ENCODE data around the gene GRAMD1B. TPM values are rescaled to one million over a fixed set of nuclear protein-coding genes. Genes with fewer than 3 reads are reported as not detected.
"Not testable (repeated sequence)": the region's sequence is repeated elsewhere in the genome, so short reads cannot be mapped to it uniquely, and the experiment has no call there.

Gene GRAMD1B
- total RNA-seq, 2 experiments from 2014 or later = 36.8 to 39.0 TPM

DNA sequence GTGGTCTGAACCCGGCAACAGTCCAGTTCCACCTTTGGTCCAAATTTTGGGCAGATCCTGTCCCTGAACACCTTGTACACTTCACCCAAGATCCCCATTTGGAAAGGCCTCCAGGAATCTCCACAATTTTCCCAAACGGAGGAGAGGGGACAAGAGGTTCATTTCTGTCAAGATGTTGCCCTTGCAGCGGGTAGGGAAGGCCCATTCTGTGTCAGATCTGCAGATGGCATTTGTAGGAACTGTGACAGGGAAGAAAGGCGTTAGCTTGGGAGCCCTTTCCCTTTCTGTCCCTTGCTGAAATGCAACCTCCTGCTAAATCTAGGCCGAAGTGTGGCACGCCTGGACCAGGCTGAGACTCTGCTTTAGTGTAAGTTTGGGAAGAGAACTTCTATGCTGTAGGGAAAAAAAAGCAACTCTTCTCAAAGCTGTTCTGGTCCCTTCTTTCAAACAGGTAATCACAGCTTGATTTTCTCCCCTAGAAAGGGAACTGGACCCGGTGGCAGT, 138.3 kb downstream of the GRAMD1B start:
- Mint-ChIP-seq H3K4me3 (no peak overlapping the region), H3K27ac (no peak overlapping the region), H3K36me3 (no peaks in the 10 kb centered on the region), H3K27me3 (no peaks in the 10 kb centered on the region), H3K4me1 (ENCODE audit: low read depth) (no peaks in the 10 kb centered on the region), H3K9me3 (no peaks in the 10 kb centered on the region)
- DNase-seq = no peak
- intact Hi-C loops (cut with micrococcal nuclease) = no loop called here
- ChIA-PET POLR2A (no interaction called here), CTCF (interaction anchor here (0.9 to 1.3 kb wide), 3 partner anchors 12 to 13 kb away, joined by 3 to 4 read pairs (median 3); no protein-coding TSS in a partner anchor)

DNA sequence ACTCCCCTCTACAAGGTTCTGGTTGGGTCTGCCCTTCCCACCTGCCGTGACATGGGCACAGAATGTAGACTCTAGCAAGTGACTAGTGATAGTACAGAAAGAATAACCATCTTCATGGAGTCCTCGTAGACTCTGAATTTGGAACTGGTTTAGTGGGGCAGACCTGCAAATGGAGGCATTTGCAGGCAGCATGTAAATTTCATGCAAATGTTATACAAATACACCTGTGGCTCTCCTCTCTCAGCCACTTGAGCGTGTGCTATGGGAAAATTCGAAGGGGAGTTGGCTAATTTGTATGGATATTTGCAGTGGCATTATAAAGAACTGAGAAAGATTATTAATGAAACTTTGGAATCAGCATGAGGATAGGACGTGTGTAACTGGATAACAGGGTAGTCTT, 139.3 kb downstream of the GRAMD1B start:
- no peak for DNase-seq
- intact Hi-C loops (cut with micrococcal nuclease) = no loop called here
- no peaks in the 10 kb centered on the region for H3K9me3 Mint-ChIP-seq

DNA sequence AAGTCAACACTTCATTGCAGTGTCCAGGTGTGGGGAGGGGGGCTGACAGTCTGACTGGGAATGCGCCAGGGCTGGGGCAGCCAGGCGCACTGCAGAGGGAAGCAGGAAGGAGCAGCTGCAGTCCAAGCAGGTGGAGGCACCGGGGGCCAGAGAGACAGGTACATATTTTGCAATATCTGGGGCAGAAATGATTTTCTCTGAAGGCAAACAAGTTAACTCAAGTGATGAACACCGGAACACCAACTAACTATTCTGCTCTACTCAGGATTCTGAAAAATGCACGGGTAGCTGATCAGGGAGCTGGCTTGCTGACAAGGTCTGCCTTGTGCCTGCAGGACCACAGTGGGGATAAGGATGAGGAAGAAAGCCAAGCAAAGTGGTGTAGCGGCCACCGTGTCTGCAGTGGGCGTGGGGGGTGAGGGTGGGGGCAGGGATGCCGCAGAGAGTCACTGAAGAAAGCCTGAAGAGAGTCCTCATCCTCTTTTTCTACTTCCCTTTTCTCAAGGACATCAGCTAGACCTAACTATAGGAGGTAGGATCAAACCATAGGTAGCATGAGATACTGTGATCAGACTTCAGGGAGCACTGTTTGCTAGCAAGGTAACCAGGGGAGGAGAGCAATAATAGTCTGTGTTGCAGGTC, 141.0 kb downstream of the GRAMD1B start:
- Mint-ChIP-seq H3K4me1 (ENCODE audit: low read depth) (no peaks in the 10 kb centered on the region), H3K27me3 (no peaks in the 10 kb centered on the region), H3K9me3 (no peaks in the 10 kb centered on the region), H3K27ac (no peak overlapping the region), H3K36me3 (no peaks in the 10 kb centered on the region), H3K4me3 (no peak overlapping the region)
- intact Hi-C loops (cut with micrococcal nuclease) = no loop called here
- no peak for DNase-seq
- ChIA-PET CTCF (interaction anchor here (1.8 kb wide), 1 partner anchor 9 kb away, joined by 15 read pairs; no protein-coding TSS in a partner anchor), POLR2A (no interaction called here)

More for the DNA sequence above, 139.3 kb downstream of the GRAMD1B start:
- Mint-ChIP-seq H3K4me3 (no peak overlapping the region), H3K27ac (no peak overlapping the region), H3K27me3 (no peaks in the 10 kb centered on the region), H3K36me3 (no peaks in the 10 kb centered on the region), H3K4me1 (ENCODE audit: low read depth) (no peaks in the 10 kb centered on the region)
- ChIA-PET CTCF (interaction anchor here (0.9 to 1.6 kb wide), 3 partner anchors 11 to 14 kb away, joined by 3 to 7 read pairs (median 4); no protein-coding TSS in a partner anchor), POLR2A (no interaction called here)

DNA sequence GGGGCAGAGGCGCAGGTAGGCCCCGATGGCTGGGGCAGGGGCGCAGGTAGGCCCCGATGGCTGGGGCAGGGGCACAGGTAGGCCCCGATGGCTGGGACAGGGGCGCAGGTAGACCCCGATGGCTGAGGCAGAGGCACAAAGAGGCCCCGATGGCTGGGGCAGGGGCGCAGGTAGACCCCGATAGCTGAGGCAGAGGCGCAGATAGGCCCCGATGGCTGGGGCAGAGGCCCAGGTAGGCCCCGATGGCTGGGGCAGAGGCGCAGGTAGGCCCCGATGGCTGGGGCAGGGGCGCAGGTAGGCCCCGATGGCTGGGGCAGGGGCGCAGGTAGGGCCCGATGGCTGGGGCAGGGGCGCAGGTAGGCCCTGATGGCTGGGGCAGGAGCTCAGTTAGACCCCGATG, 142.7 kb downstream of the GRAMD1B start:
- H3K4me3 Mint-ChIP-seq; H3K27ac Mint-ChIP-seq; H3K4me1 Mint-ChIP-seq (ENCODE audit: low read depth); DNase-seq; H3K27me3 Mint-ChIP-seq; POLR2A ChIA-PET; intact Hi-C loops (cut with micrococcal nuclease); H3K9me3 Mint-ChIP-seq; H3K36me3 Mint-ChIP-seq: not testable (repeated sequence)
- CTCF ChIA-PET = interaction anchor here (0.6 to 1.8 kb wide), 4 partner anchors 8 to 1265 kb away, joined by 3 to 15 read pairs (median 4); no protein-coding TSS in a partner anchor

DNA sequence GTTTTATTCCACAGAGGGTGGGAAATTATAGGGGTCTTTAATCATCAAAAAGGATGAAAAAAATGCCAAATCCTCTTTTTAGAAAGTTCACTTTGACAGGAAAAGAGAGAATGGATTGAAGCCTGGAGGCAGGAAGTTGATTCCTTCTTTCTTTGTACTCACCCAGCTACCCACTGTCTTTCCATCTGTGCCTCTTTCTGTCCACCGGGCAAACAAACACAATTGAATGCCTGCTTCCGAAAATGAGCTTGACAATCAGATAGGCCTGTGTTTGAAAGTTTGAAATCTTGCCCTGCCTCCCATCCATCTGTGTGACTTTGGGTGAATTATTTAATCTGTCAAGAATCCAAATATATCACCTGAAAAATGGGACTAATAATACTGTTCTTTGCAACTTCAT, 143.2 kb downstream of the GRAMD1B start:
- H3K36me3 Mint-ChIP-seq = no peaks in the 10 kb centered on the region
- H3K9me3 Mint-ChIP-seq = no peaks in the 10 kb centered on the region
- intact Hi-C loops (cut with micrococcal nuclease) = no loop called here
- ChIA-PET POLR2A (no interaction called here), CTCF (interaction anchor here (0.6 to 1.4 kb wide), 3 partner anchors 12 to 1264 kb away, joined by 3 to 5 read pairs (median 4); no protein-coding TSS in a partner anchor)
- no peaks in the 10 kb centered on the region for H3K27me3 Mint-ChIP-seq
- H3K27ac Mint-ChIP-seq = no peak overlapping the region
- H3K4me3 Mint-ChIP-seq = no peak overlapping the region
- no peak for DNase-seq
- H3K4me1 Mint-ChIP-seq (ENCODE audit: low read depth) = peaks cover 7% of the 10 kb centered on the region

DNA sequence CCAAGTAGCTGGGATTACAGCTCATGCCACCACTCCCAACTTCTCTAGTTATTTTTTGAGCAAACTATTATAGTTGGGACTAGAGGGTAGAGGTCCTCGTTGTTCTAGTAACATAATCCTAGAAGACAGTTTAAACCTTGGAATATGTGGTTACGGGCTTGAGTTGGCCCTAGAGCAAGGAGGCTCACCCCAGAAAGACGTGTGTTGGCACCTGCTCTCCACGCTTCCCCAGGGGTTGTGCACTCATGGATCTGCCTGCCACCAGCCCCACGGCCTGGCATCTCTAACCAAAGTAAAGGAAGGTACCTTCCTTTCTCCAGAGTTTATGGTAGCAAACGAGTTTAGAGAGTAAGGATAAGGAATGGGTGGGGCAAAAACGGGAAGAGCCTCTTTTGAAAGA, 145.4 kb downstream of the GRAMD1B start:
- CTCF ChIA-PET = interaction anchor here (0.6 to 2.0 kb wide), 3 partner anchors 14 to 554 kb away, joined by 3 to 7 read pairs (median 4); no protein-coding TSS in a partner anchor
- DNase-seq = no peak
- H3K4me1 Mint-ChIP-seq (ENCODE audit: low read depth) = peaks cover 7% of the 10 kb centered on the region
- intact Hi-C loops (cut with micrococcal nuclease) = loop anchor here (5.0 kb wide), 1 partner anchor 168 kb away; no protein-coding TSS in a partner anchor
- no peaks in the 10 kb centered on the region for H3K27me3 Mint-ChIP-seq
- POLR2A ChIA-PET = no interaction called here
- no peaks in the 10 kb centered on the region for H3K36me3 Mint-ChIP-seq
- H3K27ac Mint-ChIP-seq = no peak overlapping the region
- H3K9me3 Mint-ChIP-seq = no peaks in the 10 kb centered on the region
- no peak overlapping the region for H3K4me3 Mint-ChIP-seq

DNA sequence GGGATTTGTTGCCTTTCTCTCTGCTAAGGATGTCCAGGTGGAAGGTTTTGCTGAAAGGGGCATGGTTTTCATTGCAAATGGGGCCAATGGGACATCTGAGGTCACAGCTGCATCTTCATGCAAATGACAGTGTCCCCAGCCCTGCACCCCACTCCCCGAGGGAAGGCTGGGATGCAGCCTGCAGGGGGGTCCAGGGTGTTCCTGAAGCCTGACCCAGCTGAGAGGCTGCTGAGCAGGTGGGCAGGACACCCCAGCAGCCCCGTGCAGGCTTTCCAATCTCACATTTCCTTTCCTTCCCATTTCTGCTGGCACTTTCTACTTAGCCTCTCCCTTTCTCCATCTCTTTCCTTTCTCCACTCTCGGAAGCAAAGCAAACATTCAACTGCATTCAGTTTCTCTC, 146.0 kb downstream of the GRAMD1B start:
- H3K36me3 Mint-ChIP-seq = no peaks in the 10 kb centered on the region
- H3K27ac Mint-ChIP-seq = no peak overlapping the region
- H3K9me3 Mint-ChIP-seq = no peaks in the 10 kb centered on the region
- CTCF ChIA-PET = interaction anchor here (0.6 to 2.3 kb wide), 25 partner anchors 9 to 555 kb away, joined by 3 to 20 read pairs (median 3); no protein-coding TSS in a partner anchor
- DNase-seq = no peak
- H3K27me3 Mint-ChIP-seq = no peaks in the 10 kb centered on the region
- H3K4me3 Mint-ChIP-seq = no peak overlapping the region
- peaks cover 11% of the 10 kb centered on the region for H3K4me1 Mint-ChIP-seq (ENCODE audit: low read depth)
- intact Hi-C loops (cut with micrococcal nuclease) = loop anchor here (5.0 kb wide), 1 partner anchor 169 kb away; no protein-coding TSS in a partner anchor
- POLR2A ChIA-PET = no interaction called here

DNA sequence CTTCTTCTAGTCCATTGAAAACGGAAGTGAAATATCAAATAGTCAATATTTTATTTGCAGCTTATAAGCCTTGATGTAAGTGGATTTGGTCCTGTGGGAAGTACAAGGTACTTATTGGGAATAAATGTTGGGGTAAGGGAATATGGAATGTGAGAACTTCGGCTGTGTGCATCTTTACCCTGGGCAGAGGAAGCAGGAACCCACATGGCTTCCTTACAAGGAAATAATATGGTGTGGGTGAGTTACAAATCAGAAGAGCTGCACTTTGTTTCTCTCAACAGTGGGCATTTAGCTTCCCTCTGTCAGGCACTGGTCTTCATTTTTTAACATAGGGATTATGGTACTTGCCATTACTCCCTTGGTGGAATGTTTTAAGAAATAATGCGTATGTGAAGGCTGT, 146.4 kb downstream of the GRAMD1B start:
- intact Hi-C loops (cut with micrococcal nuclease) = loop anchor here (5.0 kb wide), 1 partner anchor 169 kb away; no protein-coding TSS in a partner anchor
- POLR2A ChIA-PET = no interaction called here
- CTCF ChIA-PET = interaction anchor here (0.6 to 2.3 kb wide), 29 partner anchors 9 to 466 kb away, joined by 3 to 20 read pairs (median 3); no protein-coding TSS in a partner anchor
- Mint-ChIP-seq H3K4me3 (no peak overlapping the region), H3K27me3 (no peaks in the 10 kb centered on the region), H3K4me1 (ENCODE audit: low read depth) (peaks cover 12% of the 10 kb centered on the region), H3K9me3 (no peaks in the 10 kb centered on the region), H3K27ac (no peak overlapping the region), H3K36me3 (no peaks in the 10 kb centered on the region)
- no peak for DNase-seq

DNA sequence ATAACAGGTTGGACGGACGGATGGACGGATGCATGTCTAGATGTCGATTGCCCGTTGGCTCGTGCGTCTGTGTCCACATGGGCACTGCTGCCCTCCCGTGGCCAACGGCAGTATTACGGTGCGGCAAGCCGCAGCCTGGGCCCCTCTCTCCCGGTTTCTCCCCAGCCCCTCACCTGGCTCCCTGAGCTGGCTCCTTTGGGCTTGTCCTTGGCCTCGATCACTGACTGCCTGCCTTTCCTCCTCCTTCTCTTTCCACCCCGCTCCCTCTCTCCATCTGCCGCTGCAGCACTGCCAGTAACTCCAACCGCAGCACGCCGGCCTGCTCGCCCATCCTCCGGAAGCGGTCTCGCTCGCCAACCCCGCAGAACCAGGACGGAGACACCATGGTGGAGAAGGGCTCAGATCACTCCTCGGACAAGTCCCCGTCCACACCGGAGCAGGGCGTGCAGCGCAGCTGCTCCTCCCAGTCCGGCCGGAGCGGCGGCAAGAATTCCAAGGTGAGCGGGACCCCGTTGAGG, 147.1 kb downstream of the GRAMD1B start:
- Mint-ChIP-seq H3K36me3 (no peaks in the 10 kb centered on the region), H3K4me3 (no peak overlapping the region), H3K4me1 (ENCODE audit: low read depth) (peaks cover 12% of the 10 kb centered on the region), H3K9me3 (no peaks in the 10 kb centered on the region), H3K27me3 (no peaks in the 10 kb centered on the region), H3K27ac (peak overlapping the region; percentile 13)
- ChIA-PET CTCF (interaction anchor here (0.6 to 2.3 kb wide), 26 partner anchors 8 to 467 kb away, joined by 3 to 20 read pairs (median 3); no protein-coding TSS in a partner anchor), POLR2A (no interaction called here)
- intact Hi-C loops (cut with micrococcal nuclease) = loop anchor here (1.0 to 5.0 kb wide), 2 partner anchors 66 to 170 kb away; no protein-coding TSS in a partner anchor
- DNase-seq = peak; percentile 75

DNA sequence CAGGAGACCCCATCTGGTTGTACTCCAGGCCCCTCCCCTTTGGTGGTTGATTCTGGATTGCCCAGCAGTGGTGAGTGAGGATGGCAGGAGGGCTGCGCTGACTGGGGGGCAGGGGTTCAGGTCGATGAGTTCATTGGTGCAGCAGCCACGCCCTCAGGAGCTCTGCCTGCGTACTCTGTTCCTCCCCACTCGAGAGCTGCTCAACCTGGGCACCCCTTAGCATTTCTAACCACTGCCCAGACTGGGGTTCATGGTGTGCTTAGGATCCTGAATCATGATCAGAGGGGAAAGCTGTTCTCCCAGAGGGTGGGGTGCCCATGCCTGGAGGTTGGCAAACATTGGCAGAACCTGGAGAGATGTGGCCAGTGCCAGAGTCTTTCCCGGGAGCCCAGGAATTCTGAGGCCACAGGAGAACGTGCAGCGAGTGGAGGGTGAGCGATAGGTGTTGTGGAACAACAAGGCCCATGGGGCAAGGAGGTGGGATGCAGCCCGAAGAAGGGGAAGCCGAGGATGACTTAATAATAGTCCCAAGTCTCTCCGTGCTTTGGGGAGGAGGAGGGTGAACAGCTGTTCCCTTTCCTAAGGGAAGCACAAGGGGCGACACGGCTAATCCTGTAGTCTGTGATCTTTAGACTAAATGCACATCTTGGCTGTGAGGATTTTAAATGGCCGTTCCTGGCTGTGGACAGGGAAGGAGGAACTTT, 148.9 kb downstream of the GRAMD1B start:
- intact Hi-C loops (cut with micrococcal nuclease) = loop anchor here (5.0 kb wide), 1 partner anchor 172 kb away; no protein-coding TSS in a partner anchor
- POLR2A ChIA-PET = no interaction called here

DNA sequence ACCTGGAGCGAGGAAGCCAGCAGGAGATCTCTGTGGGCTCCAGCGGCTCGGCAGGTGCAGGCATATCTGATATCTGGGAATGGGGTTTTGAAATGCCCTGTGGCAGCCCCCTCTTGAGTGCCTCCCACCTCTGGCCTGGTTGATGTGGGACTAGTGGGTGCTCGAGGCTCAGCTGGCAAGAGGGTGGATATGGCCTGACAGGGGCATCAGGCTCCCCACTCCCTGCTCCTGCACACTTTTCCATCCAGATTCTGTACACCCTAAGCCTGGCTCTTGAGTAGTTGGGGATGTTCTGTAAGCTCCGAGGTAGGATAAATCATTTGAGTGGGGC, 149.4 kb downstream of the GRAMD1B start:
- Mint-ChIP-seq H3K4me3 (no peak overlapping the region), H3K27me3 (no peaks in the 10 kb centered on the region), H3K9me3 (no peaks in the 10 kb centered on the region), H3K4me1 (ENCODE audit: low read depth) (peaks cover 12% of the 10 kb centered on the region), H3K36me3 (no peaks in the 10 kb centered on the region), H3K27ac (no peak overlapping the region)
- intact Hi-C loops (cut with micrococcal nuclease) = loop anchor here (5.0 kb wide), 1 partner anchor 172 kb away; no protein-coding TSS in a partner anchor
- ChIA-PET POLR2A (no interaction called here), CTCF (interaction anchor here (1.0 to 2.1 kb wide), 10 partner anchors 8 to 783 kb away, joined by 3 to 20 read pairs (median 6); no protein-coding TSS in a partner anchor)
- DNase-seq = no peak

More for the DNA sequence above, 148.9 kb downstream of the GRAMD1B start:
- Mint-ChIP-seq H3K4me3 (no peak overlapping the region), H3K36me3 (no peaks in the 10 kb centered on the region), H3K9me3 (no peaks in the 10 kb centered on the region), H3K4me1 (ENCODE audit: low read depth) (peaks cover 12% of the 10 kb centered on the region), H3K27me3 (no peaks in the 10 kb centered on the region), H3K27ac (no peak overlapping the region)
- no peak for DNase-seq
- CTCF ChIA-PET = interaction anchor here (1.0 to 1.9 kb wide), 5 partner anchors 11 to 783 kb away, joined by 3 to 7 read pairs (median 4); no protein-coding TSS in a partner anchor
